Tongue (tissue), 2 donors: Measurements from ENCODE around the gene LIMS1. TPM values are rescaled to one million over a fixed set of nuclear protein-coding genes. Genes with fewer than 3 reads are reported as not detected.
"Not testable (repeated sequence)": the region's sequence is repeated elsewhere in the genome, so short reads cannot be mapped to it uniquely, and the experiment has no call there.

Experiments
- DNase-seq: peaks from one replicate; pipeline ENCODE4 v3.0.0-alpha.2; 2015
- total RNA-seq: library from RNA; depleted of rRNA; stranded (reverse); fragments of >200 nt; gene quantifications from one replicate; pipeline ENCODE4 v1.2.3, GENCODE V29; 2014

The LIMS1 gene
- total RNA-seq, 1 donor from 2014 or later: 79.4 TPM

DNA sequence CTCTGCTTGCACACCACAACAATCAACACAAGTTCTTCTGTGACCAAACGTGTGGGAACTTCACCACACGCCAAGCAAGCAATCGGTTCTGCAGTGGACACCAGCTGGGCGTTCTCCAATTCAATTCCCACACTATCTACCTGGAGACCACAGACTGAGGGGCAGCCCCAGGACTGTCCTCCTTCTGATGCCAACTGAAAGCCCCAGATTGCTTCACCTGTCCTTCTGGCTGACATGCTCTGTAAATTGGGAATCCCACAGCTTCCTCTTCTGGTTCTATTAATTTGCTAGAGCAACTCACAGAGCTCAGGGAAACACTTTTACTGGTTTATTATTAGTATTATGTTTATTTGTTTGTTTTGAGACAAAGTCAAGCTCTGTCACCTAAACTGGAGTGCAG lies 131.7 kb downstream of the LIMS1 start:
- DNase-seq: not testable (repeated sequence)

DNA sequence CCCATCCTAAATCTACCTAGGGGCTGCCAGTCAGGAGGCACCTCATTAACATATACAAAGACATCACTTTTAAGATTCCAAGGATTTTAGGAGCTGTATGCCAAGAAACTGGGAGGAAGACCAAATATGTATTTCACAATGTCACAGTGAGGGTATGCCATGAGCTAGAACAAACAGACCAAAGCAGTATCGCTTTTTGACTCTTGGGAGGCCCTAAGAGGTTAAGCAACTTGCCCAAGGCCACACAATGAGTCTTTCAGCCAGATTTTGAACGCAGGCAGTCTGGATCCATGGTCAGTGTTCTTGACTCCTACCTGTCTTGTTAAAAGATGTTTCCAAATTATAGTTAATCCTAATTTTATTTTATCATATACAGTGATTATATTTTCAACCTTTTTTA lies 132.9 kb downstream of the LIMS1 start:
- not testable (repeated sequence) for DNase-seq

DNA sequence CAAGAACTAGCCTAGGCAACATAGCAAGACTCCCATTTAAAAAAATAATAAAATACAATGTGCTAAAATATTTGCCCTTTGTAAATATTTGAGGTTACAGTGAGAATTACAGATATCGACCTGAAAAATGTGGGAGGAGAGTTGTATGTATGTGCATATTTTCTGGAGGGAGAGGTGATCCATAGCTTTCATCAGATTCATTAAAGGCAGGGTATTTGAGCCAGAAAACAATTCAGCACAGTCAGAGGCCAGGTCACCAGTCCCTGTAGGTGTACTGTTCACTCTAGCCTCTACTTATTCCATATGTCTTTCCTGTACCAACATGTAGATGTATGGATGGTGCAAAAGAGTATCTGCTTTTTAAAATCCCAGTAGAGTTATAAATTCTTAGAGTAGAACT lies 136.0 kb downstream of the LIMS1 start:
- not testable (repeated sequence) for DNase-seq

DNA sequence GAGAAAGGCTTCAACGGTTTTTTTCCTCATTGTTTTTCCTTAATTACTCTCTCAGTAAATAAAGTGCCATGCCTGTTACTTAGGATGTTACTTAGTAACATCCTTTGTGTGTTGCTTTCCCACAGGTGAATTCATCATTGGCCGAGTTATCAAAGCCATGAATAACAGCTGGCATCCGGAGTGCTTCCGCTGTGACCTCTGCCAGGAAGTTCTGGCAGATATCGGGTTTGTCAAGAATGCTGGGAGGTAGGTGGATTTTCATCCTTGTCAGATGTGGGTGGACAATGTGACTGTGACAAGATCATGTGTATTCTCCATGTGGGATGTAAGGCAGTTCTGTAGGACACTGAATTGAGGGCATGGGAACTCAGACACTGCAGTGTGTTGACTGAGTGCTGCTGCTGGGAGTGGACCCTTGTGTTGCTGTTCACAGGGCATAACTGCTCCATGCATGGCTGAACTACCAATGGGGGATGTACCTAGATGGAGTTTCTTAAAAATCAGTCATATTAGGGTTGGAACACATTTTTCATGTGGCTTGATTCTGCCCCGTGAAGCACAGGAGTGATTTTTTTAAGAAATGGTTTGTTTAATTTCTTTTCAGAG lies 138.0 kb downstream of the LIMS1 start:
- DNase-seq: not testable (repeated sequence)

DNA sequence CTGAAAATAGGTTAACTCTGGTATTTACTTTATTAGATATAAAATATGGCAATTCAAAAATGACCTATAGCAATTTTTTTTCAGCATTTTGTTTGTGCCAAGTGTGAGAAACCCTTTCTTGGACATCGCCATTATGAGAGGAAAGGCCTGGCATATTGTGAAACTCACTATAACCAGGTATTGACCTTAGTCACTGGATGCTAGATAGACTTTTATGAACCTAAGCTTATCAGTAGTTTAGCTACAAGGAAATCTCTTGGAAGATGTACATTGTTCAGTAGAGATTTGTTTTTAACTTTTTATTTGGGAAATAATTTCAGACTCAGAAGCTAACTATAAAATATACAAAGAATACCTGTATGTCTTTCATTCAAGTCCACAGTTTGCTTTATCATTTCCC lies 142.3 kb downstream of the LIMS1 start:
- not testable (repeated sequence) for DNase-seq

DNA sequence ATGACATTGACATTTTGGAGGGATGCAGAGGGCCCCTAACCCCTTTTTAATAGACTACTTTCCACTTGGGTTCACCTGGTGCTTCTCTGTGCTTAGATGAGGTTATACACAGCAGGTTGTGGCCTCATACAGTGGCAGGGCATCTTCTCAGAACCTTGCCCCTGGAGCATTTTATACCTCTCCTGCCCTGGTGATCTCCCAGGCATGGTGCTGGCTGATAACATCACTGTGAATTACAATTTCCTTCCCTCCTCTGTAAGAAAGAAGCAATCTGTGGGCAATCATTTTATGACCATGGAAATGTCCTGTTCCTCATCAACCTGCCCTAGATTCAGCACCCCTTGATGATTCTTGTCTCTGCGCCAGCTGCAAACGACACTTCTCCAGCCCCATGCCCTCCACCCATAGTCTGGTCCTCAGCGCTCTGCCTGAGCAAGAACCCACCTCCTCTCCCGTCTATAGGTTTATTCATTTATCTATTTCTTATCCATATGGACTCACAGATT lies 143.0 kb downstream of the LIMS1 start:
- DNase-seq: not testable (repeated sequence)

DNA sequence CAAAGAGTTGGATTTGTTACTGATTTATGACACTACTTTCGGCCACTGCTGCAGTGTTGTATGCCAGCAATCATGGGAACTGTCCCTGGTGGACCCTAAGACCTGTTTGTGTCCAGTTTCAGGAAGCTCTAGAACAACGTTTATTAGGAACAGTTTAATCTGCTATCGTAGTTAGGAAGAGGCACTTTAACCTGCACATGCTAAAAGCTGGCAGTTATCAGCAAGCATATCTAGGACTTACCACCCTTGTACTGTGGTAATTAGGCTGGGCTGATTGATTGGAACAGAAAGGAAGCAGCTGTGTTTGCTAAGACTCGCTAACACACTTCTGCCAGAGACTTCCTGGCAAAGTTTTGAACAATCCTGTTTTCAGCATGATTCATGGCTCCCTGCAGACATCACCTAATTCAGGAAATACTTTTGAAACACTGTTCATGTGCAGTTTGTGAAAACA lies 144.0 kb downstream of the LIMS1 start:
- peak; percentile 61 for DNase-seq

DNA sequence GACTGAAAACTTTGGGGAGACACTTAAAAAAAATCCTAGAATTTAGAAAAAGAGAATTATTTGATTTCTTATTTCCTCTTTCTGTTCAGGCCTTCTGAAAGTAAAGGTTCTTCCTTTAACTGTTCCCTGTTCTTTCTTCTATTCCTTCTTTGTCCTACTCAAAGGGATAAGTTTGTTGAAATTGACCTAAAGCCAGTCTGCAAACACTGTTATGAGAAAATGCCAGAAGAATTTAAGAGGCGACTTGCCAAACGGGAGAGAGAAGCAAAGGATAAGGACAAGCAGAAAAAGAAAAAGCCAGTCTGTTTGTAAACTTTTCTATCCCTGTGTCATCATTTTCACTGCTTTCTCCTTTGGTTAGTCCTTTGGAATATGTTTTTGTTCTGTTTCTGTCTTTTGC lies 146.5 kb downstream of the LIMS1 start:
- not testable (repeated sequence) for DNase-seq

DNA sequence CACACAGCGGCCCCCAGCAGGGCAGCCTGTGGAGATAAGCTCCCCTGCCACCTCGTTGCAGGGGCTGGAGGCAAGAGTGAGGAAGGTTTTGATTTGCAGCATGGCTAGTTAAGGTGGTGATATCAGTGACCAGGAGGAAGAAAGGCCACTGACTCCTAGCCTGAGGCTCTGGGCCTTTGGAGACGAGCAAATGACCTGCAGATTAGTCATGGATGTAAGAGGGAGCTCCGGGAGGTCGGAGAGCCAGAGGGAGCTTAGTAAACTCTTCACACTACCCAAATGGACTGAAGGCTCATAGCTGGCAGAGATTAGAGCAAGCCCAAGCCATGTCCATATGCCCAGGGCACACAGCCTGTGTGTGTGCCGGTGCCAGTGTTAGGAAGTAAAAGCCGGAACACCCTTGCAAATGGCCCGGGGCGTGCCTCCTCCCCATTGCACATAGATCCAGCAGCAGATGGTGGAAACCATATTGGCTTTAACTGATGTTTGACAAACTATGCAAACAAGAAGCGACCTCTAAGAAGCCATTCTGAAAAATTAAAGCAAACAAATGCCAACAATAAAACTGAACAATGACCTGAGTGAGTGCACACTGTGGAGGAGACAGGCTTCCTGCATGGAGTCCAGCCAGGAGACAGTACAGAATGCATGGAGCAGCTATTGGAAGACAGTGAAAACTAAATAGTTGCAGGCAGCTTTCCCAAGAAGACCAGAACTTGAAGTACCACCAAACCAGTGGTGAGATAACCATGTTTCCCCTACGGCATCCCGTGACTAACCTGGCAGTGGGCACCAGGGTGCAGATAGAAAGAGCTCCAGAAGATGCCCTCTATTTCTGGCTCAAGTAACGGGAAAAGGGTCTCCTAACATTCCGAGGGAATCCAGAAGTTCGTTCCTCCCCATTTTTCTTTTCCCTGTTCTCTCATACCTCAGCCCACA lies 154.8 kb downstream of the LIMS1 start:
- DNase-seq: not testable (repeated sequence)

DNA sequence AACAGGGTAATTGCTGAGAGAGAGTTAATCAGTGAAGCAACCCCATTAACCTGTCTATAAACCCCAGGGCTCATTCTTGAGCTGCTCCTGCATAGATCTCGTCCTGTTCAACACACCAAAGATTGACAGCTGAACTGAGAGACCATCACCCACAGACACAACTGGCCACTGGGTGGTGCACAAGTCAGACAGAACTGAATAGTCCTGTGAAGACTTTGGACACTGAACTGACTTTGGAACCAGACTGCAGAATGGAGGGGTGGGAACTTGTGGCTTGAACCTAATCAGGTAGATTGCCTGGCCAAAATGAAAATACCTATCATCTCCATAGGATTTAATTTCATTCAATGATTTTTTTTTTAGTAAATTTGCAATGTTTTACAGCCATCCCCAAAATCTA lies 155.7 kb downstream of the LIMS1 start:
- not testable (repeated sequence) for DNase-seq

DNA sequence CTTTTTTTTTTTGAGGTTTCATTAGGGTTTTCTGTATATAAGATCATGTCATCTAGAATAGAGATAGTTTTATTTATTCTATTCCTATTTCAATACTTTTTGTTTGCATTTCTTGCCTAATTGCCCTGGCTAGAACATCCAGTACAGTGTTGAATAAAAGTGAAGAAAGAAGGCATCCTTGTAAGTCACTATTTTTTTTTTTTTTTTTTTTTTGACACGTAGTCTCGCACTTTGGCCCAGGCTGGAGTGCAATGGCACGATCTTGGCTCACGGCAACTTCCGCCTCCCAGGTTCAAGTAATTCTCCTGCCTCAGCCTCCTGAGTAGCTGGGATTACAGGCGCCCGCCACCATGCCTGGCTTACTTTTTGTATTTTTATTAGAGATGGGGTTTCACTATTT lies 157.2 kb downstream of the LIMS1 start:
- DNase-seq: no peak

DNA sequence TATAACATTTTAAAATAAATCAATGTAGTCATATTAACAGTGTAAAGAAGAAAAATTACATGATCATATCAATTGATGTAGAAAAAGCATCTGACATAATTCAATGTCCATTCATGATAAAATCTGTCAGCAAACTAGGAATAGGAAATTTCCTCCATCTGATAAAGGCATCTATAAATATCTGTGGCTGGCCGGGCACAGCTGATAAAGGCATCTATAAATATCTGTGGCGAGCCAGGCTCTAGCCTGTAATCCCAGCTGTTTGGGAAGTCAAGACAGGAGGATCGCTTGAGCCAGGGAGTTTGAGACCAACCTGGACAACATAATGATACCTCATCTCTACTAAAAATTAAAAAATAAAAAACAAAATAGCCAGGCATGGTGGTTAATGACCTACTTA lies 166.9 kb downstream of the LIMS1 start:
- peak; percentile 41 for DNase-seq

DNA sequence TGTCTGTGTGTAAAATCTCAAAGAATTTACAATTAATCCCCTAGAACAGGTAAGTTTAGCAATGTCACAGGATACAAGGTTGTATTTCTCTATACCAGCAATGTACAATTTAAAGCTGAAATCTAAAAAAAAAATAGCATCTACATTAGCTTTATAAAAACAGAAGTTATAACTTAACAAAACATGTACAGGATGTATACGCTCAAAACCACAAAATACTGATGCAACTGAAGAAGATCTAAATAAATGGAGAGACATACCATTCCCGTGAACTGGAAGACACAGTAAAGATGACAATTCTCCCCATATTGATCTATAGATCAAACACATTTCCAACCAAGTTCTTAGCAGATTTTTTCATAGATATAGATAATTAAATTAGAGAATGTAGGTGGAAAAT lies 167.5 kb downstream of the LIMS1 start:
- no peak for DNase-seq

DNA sequence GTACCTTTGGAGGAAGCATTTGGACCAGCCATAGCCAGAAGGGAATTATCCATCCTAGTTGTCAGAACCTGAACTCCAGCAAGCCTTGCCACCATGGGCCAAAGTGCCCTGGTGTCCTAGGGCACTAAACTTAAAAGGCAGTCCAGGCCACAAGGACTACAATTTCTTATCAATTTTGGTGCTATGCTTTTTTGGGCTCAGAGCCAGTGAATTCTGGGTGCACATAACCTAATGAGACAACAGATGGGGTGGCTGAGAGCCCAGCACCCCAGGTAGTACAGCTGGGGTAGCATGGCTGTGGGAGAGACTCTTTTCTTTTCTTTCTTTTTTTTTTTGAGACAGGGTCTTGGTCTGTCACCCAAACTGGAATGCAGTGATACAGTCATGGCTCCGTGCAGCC lies 170.6 kb downstream of the LIMS1 start:
- DNase-seq: no peak

DNA sequence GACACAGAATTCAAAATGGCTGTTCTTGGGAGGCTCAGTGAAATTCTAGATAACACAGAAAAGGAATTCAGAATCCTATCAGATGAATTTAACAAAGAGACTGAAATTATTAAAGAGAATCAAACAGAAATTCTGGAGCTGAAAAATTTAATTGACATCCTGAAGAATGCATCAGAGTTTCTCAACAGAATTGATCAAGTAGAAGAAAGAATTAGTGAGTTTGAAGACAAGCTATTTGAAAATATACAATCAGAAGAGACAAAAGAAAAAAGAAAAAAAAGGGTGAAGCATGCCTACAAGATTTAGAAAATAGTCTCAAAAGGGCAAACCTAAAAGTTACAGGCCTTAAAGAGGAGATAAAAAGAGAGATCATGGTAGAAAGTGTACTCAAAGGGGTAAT lies 173.0 kb downstream of the LIMS1 start:
- DNase-seq: no peak

DNA sequence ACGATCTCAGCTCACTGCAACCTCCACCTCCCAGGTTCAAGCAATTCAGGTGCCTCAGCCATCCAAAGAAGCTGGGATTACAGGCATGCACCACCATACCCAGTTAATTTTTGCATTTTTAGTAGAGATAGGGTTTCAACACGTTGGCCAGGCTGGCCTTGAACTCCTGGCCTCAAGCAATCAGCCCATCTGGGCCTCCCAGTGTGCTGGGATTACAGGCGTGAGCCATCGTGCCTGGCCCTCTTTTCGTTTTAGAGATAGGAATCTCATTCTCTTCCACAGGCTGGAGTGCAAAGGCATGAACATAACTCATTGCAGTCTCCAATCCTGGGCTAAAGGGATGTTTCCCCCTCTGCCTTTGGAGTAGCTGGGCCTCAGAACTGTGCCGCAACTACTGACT lies 182.7 kb downstream of the LIMS1 start:
- DNase-seq: not testable (repeated sequence)

DNA sequence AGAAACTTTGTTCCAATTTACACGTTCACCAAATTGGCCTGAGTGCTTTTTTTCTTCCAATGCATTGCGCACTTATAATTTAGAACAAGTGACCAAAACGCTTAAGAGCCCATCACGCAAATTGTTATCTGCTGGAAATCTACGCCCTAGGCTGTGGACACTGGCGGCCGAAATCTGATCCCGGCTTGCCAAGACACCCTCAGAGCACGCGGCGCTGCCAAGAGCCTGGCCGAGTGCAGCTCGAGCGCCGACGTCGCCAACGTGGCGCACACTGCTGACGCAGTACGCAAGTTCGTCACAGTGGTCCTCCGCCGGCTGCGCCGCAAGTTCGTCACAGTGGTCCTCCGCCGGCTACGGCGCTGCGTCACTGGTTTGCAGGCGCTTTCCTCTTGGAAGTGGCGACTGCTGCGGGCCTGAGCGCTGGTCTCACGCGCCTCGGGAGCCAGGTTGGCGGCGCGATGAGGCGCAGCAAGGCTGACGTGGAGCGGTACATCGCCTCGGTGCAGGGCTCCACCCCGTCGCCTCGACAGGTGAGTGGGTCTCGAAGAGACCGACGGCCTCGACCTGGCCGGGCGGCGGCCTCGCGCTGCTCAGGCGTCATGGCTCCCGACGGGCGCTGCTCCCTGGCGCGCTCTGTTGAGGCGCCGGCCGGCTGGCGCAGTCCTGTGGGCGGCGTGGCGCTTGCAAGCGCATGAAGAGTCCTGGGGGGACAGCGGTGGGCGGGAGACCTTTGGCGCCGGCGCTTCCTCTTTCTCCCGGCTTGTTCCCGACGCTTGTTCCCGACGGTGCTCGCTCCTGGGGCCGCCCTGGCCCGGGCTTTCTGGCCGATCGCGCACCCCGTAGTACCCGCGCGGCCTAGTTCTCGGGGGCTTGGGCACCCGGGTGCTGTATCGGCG lies 185.1 kb downstream of the LIMS1 start, which contains the start of gene RANBP2:
Gene RANBP2 (plus strand): TSS at position 334 of the 896 bp plus-strand sequence. CDS start 125 bp downstream, at position 459.
- DNase-seq: peak; percentile 98

DNA sequence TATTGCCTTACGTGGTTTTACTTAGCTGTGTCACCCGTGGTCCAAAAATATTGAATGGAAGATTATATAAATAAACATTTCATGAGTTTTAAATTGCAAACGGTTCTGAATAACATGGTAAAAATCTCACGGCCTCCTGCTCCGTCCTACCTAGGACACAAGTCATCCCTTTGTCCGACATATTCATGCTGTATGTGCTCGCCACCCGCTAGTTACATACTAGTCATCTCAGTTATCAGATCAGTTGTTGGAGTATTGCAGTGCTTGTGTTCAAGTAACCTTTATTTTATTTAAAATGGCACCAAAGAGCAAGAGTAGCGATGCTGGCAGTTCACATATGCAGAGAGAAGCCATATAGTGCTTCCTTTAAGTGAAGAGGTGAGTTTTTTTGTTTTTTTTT lies 191.8 kb downstream of the LIMS1 start:
- DNase-seq: not testable (repeated sequence)

DNA sequence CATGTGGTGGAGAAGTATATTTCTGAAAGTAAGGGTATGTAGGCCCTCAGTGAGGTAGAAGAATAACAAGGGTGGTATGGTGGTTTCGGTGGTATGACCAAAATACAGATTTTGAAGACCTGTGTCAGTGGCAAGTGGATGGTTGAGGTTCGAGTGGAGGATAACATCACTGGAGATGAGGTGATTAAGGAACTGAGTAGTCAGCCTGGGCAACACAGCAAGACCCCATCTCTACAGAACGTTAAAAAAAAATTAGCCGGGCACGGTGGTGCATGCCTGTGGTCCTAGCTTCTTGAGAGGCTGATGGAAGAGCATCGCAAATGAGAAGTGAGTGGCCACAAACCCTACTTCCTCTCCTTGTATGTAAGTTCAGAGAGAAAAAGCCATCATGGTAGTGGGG lies 200.4 kb downstream of the LIMS1 start:
- not testable (repeated sequence) for DNase-seq
